GM18526 (cell line): ENCODE measurements around the gene RAPGEF5.

Experiments used
- POLR2A ChIP-seq: IDR thresholded peaks from 3 replicates; pipeline ENCODE4 v1.6.1; 2011; ENCODE audit not compliant: insufficient read length; ENCODE audit errors: extremely low read depth

RAPGEF5 gene

GRCh38 chr7:22110881-22111280 lies 246.1 kb downstream of the RAPGEF5 start:
- TF ChIP-seq POLR2A = no peak

GRCh38 chr7:22110227-22110839 lies 246.6 kb downstream of the RAPGEF5 start:
- TF ChIP-seq POLR2A = no peak

GRCh38 chr7:22109761-22110160 lies 247.2 kb downstream of the RAPGEF5 start:
- TF ChIP-seq POLR2A = no peak

- no peak for TF ChIP-seq POLR2A
Measured at GRCh38 chr7:22108151-22108845, 248.7 kb downstream of the RAPGEF5 start.

GRCh38 chr7:22105550-22105949 lies 251.4 kb downstream of the RAPGEF5 start:
- TF ChIP-seq POLR2A = no peak

GRCh38 chr7:22094413-22095342 lies 262.3 kb downstream of the RAPGEF5 start:
- TF ChIP-seq POLR2A = no peak

- TF ChIP-seq POLR2A = no peak
Measured at GRCh38 chr7:22093936-22094335, 263.0 kb downstream of the RAPGEF5 start.

- no peak for TF ChIP-seq POLR2A
Measured at GRCh38 chr7:22093001-22093400, 264.0 kb downstream of the RAPGEF5 start.

- no peak for TF ChIP-seq POLR2A
Measured at GRCh38 chr7:22090512-22090911, 266.4 kb downstream of the RAPGEF5 start.

- TF ChIP-seq POLR2A = no peak
Measured at GRCh38 chr7:22090107-22090506, 266.8 kb downstream of the RAPGEF5 start.

GRCh38 chr7:22088827-22089226 lies 268.1 kb downstream of the RAPGEF5 start:
- no peak for TF ChIP-seq POLR2A

GRCh38 chr7:22087861-22088260 lies 269.1 kb downstream of the RAPGEF5 start:
- no peak for TF ChIP-seq POLR2A

GRCh38 chr7:22083704-22084240 lies 273.2 kb downstream of the RAPGEF5 start:
- no peak for TF ChIP-seq POLR2A

GRCh38 chr7:22082886-22083703 lies 273.9 kb downstream of the RAPGEF5 start:
- TF ChIP-seq POLR2A = no peak

GRCh38 chr7:22082553-22082885 lies 274.4 kb downstream of the RAPGEF5 start:
- no peak for TF ChIP-seq POLR2A
